AG08396 (cell line): ENCODE results near the gene LONRF3.
A peak's percentile ranks its signal among the peaks of the same experiment; 100 is the strongest.

ENCODE experiments used
- DNase-seq: peaks from one replicate; pipeline ENCODE4 v3.0.0; 2012; ENCODE audit warnings: low spot score, mixed read lengths

LONRF3 gene

GRCh38 chrX:118974088-118974907 lies at the start of gene LONRF3:
Gene LONRF3 (plus strand): TSS chrX:118974618. CDS start chrX:118974781, 163 bp downstream.
- DNase-seq, result peak; percentile 69

GRCh38 chrX:118928151-118928550 lies 46.3 kb upstream of the LONRF3 start:
- no peak for DNase-seq

GRCh38 chrX:118935352-118935751 lies 39.1 kb upstream of the LONRF3 start:
- no peak for DNase-seq

- no peak for DNase-seq
These were observed 33.3 kb upstream of the LONRF3 start for GRCh38 chrX:118941147-118941546.

- DNase-seq, result no peak
These were observed 31.3 kb upstream of the LONRF3 start for GRCh38 chrX:118943102-118943501.

GRCh38 chrX:118945921-118946320 lies 28.5 kb upstream of the LONRF3 start:
- DNase-seq, result no peak

- DNase-seq, result no peak
These were observed 26.1 kb upstream of the LONRF3 start for GRCh38 chrX:118948270-118948669.

GRCh38 chrX:118961866-118962560 lies 12.4 kb upstream of the LONRF3 start:
- no peak for DNase-seq

- DNase-seq, result no peak
These were observed 11.3 kb upstream of the LONRF3 start for GRCh38 chrX:118963159-118963558.

- DNase-seq, result no peak
These were observed 10.2 kb upstream of the LONRF3 start for GRCh38 chrX:118964252-118964651.

- DNase-seq, result no peak
These were observed 9.0 kb upstream of the LONRF3 start for GRCh38 chrX:118965395-118965794.

GRCh38 chrX:118968031-118968430 lies 6.4 kb upstream of the LONRF3 start:
- no peak for DNase-seq

GRCh38 chrX:118971552-118971951 lies 2.9 kb upstream of the LONRF3 start:
- no peak for DNase-seq

GRCh38 chrX:118973389-118974087 lies 880 bp upstream of the LONRF3 start:
- DNase-seq, result no peak

GRCh38 chrX:118974908-118975671 lies 672 bp downstream of the LONRF3 start:
- DNase-seq, result peak; percentile 35

GRCh38 chrX:118975831-118976598 lies 1.6 kb downstream of the LONRF3 start:
- DNase-seq, result peak; percentile 46

- DNase-seq, result peak; percentile 35
These were observed 2.4 kb downstream of the LONRF3 start for GRCh38 chrX:118976599-118977340.

- DNase-seq, result no peak
These were observed 3.0 kb downstream of the LONRF3 start for GRCh38 chrX:118977424-118977823.

GRCh38 chrX:118978451-118978850 lies 4.0 kb downstream of the LONRF3 start:
- DNase-seq, result no peak

- DNase-seq, result no peak
These were observed 6.3 kb downstream of the LONRF3 start for GRCh38 chrX:118980761-118981160.
